GM19395 (cell line): ENCODE measurements around the gene CHN2.
A peak's percentile ranks its signal among the peaks of the same experiment; 100 is the strongest.

Source experiments
- ATAC-seq: cut with Tn5 transposase; IDR thresholded peaks from one replicate; pipeline ENCODE4 v1.9.1; 2021; ENCODE audit warnings: mild to moderate bottlenecking, moderate library complexity; ENCODE audit not compliant: unreplicated experiment

Gene CHN2

DNA sequence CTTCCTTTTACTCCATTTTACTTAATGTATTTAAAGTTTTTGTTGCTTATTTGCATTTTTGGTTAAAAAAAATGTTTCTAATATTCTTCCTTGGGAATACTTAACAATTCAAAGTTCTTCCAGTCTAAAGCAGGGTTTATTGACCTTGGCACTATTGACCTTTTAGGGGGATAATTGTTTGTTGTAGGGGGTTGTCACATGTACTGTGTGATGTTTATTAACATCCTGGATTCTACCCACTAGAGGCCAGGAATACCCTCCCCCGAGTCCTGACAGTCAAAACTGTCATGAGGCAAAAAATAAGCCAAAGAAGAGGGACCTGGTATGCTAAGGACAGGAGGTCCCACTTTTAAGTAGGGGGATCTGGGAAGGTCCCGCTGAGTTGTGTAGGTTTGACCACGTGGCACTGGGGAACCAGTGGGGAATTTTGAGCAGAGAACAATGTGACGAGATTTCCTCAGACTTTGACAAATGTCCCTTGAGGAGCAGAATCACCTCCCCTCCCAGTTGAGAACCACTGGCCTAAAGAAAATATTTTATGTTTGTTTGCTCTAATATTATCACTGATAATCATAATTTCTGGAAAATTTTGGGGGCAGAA is 190.7 kb downstream of the CHN2 start:
- ATAC-seq: no peak

DNA sequence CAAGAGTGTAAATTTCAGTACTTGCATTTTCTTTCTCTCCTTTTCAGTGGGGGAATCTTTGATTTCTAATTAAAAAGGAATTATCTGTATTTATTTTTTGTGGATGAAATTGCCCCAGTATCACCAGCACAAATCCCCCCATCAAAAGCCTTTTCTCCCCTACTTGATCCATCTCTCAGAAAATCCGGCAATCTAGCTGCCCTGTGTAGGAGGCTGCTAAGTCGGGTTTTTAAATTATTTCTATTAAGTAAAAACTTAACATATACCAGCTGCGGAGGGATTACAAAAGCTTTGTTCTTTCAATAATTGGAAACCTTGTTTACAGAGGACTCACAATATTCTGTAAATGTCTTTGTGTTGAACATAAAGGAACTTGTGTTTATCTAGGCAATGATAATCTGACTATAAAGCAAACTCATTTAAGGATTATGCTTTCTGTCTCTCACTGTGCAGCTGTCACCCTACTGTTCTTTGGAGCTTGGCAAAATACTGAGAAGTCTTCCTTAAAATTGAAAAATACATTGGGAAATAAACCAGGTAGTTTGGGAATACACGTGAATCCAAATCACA is 191.7 kb downstream of the CHN2 start:
- ATAC-seq: no peak

DNA sequence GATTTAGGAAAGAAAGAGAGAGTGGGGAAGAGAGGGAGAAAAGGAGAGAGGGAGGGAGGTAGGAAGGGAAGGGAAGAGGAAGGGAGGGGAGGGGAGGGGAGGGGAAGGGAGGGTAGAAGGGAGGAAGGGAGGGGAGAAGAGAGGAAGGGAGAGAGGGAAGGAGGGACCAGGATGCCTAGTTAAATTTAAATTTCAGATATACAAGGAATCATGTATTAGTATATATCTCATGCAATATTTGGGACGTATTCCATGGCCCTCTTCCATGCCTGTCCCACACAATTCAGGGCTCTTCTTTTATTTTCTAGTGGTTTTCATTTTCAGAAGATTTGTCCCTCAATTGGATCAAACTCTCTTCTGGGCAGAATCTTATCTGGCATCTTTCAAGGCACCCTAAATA is 196.7 kb downstream of the CHN2 start:
- no peak for ATAC-seq

DNA sequence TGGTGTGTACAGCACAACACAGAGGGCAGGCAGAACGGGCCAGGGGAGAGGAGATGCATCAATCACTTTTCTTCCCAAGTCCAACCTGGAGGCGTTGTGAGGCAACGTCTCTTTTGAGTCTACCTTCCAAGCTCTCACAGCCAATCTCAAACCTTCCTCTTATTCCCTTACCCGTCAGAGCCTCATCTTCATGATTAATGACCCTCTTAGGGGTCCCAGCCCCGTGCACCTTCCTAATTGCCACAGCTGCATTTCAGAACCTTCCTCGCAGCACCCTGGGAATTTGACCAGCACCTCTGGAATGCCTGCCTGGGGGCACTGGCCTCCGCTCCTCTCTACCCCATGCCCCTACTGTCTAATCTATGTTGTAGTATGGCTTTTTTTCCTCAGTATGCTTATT is 199.7 kb downstream of the CHN2 start:
- ATAC-seq: no peak

DNA sequence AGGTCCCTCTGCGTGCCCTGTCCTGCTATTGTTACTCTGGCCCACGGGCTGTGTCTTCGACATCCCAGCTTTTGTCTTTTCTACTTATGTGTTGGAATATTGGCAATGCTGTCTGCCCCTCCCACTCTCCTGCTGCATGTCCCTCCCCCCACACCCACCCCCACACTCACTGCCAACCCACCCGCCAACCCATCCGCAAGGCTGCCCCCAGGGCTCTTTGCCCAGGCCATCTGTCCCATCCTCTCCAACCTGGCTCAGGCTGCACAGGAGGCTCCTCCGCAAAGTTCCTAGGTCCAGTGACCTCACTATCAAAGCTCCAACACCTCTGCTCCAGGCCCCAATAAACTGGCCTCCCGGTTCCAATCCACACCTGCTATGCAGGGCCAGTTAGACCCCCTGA is 202.0 kb downstream of the CHN2 start:
- ATAC-seq: no peak

DNA sequence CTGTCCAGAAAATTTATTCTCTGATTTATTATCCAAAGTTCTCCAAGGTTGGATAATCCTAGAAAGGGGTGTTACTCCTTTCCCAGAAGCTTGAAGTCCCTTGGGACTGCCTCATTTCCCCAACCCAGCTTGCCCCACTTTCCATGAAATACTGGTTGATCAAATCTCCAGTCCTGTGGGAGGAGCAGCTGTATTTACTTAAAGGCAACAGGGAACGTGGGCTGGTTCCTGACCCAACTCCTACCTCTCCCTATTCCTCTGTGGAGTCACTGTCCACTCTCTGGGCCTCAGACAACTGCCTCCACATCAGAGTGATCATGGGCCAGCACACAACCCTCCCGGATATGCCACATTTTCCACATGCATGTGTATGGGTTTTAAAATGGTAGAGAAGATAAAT is 202.8 kb downstream of the CHN2 start:
- ATAC-seq: no peak

DNA sequence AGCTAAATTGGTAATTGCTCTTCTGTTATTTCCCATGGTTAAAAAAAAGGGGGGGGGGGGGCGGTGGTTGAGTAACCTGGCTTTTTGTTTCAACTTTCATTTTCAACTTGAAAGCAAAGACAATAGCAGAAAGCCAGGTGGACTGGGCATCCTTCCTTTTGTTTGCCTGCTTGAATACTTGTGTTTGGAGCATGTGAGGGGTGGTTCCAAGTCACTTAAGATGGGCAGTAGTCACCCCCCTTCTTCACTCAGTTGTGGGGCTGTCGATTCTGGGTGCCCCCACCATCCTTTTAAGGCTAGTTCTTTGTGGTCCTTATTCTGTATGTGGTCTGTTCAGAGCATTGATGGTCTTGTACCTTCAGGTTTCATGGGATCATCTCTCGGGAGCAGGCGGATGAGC is 203.4 kb downstream of the CHN2 start:
- ATAC-seq: no peak

DNA sequence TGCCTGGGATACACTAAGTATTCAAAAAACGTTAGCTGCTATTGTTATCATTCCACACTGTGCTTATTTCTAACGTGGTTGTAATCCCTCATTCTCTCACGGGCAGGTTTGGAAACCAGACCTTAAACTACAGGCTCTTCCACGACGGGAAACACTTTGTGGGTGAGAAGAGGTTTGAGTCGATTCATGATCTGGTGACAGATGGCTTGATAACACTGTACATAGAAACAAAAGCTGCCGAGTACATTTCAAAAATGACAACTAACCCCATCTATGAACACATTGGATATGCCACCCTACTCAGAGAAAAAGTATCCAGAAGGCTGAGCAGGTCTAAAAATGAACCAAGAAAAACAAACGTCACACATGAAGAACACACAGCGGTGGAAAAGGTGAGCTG is 205.9 kb downstream of the CHN2 start:
- no peak for ATAC-seq

DNA sequence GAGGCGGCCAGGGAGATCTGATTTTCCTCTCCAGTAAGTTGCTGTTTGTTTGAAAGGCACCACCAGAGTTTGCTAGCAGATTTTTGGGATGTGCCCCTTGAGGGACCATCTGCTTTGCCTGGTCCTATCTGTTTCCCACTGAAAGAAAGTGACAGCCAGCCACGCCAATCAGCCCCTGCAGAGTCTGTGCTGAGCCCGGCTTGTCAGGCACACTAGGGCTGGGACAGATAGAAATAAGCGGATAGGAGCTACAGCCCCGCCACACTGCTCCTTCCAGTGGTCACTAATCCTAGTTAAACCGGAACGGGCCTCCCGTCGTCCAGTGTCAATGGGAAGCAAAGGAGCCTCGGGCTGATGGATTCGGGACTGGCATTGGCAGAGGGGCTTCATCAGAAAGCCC is 207.2 kb downstream of the CHN2 start:
- ATAC-seq: no peak

DNA sequence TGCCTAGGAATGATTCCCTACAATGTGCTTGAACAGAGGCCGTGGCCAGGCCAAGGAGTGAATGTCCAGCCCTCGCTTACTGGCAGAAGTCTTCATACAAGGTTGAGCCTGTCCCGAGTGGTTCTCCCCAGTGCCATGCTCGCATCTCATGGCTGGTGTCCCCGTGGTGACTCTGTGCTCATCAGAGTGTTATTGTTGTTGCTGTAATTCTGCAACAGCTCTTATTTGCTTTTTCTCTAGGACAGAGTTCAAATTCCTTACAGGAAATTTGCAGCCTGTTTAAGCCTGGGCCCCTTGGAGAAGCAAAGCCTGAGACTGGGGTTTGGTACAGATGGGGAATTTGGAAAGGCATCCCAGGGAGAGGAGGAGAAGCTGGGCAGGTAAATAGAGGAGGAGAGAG is 211.3 kb downstream of the CHN2 start:
- ATAC-seq: no peak

DNA sequence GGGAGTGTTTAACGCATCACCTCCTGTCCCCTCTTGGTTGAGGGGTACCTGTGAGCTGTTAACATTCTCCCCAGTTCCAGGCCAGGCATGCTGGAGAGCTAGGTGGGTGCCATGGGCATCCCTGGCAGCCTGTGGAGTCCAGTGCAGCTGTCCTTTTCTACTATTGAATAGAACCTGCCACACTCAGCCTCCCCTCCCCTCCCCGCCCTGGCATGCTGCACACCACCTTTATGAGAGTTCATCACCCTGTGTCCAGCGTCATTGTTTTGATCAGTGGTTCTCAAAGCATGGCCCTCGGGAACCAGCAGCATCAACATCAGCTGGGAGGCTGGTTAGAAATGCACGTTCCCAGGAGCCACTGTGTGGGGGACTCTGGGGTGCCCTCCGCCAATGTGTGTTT is 211.8 kb downstream of the CHN2 start:
- ATAC-seq: no peak

DNA sequence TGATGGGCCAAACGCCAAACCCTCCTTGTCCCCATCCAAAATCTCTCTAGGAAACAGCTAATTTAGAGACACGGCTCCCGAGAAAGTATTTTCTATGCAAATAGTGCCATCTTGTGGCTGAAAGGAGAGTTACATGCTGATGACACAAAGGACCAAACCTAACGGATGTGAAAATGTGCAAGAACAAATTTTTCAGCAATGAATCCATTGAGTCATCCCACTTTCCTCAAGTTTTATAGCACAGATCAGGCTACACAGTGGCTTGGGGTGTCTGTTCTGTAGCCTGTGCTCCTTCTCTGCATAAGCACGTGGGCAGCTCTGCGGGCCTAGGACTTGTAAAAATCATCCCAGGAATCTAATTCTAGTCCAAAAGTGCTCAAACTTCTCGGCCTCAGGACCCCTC is 214.3 kb downstream of the CHN2 start:
- peak; percentile 67 for ATAC-seq

DNA sequence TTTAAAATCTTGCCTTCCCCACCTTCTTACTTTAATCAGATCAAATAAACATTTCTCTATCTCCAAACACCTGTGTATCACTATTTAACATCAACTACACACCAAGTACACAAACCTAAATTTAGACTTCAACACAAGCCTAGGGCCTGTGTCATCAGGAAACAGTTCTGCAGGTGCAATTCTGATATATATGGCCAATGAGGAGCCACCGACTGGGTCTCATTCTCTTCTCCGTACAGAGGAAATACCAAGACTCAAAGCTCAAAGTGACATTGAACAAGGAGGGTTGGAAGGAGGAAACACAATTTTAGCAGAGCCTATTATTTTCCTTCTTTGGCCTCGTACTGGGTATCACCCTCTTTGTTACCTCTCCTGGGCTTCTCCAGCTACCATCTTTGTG is 216.4 kb downstream of the CHN2 start:
- ATAC-seq: no peak

DNA sequence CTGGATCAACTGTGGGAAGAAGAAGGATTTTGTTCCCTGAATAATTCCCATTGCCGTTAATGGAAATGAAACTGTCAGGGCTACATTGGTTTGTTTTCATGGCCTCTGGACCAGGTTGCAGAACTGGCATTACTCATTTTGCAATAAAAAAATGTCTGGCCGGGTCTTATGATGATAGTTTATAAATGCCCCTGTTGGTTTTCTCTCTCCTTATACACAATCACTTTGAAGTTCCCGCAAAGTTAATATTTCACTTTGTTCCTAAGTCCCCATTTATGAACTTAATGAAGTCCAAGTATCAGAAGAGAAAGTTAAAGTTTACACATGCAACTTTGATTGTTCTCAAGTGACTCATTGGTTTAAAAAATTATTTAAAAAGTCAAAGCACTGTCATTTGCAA is 218.3 kb downstream of the CHN2 start:
- no peak for ATAC-seq

DNA sequence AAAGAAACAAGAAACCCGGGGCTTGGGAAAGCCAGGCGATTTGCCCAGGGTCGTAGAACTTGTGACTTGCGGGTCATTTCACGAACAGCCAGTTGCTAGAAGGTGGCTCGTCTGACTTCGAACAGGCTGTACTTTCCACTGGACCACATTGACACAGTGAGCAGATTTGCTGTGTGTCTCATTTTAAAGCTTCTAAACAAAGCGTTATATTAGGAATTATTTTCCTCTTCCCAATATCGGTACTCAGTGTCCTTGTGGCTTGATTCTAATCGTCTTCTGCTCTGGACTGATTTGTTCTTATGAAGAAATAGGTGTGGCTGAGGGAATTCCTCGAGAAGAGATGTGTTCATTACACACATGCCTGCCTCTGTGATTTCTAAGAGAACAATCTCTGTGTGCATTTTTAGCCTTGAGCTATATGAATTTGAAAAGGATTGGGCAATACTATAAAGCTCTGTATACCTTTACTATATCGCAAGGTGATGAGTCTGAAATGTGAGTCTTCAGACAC is 219.1 kb downstream of the CHN2 start:
- no peak for ATAC-seq

DNA sequence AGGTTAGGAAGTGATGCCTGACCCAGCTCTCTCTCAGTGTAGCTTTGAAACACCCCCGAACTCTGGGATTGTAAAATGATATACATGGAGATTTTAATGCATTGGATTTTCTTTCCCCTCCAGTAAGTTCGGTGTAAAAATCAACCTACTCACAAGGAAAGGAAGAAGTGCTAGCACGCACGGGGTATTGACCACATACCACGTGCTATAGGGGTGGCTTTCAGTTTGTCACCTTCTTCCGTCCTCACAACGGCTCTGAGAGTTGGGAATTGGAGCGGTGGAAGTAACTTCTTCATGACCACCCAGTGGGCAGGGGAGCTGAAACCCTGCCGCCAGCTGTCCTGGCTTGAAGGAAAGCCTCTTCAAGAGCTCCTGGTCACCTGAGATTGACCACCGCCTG is 219.6 kb downstream of the CHN2 start:
- ATAC-seq: no peak

DNA sequence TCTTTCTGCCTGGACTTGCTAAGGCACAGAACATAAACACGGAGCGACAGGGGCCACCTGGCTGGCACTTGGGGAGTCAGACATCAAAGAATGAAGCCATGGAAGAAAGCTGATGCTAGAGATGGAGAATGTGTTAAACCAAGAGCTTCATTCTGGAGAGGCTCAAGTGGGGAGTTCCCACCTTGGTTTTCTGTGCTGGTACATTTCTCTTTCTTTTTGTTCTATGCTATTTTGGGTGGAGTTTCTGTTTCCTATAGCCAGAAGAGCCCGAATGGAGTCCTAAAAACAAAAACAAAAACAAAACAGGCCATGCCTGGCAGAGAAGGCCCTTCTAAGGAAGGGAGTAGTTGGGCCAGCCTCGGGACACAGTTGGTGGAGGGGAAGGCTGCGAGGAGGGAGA is 220.6 kb downstream of the CHN2 start:
- no peak for ATAC-seq

DNA sequence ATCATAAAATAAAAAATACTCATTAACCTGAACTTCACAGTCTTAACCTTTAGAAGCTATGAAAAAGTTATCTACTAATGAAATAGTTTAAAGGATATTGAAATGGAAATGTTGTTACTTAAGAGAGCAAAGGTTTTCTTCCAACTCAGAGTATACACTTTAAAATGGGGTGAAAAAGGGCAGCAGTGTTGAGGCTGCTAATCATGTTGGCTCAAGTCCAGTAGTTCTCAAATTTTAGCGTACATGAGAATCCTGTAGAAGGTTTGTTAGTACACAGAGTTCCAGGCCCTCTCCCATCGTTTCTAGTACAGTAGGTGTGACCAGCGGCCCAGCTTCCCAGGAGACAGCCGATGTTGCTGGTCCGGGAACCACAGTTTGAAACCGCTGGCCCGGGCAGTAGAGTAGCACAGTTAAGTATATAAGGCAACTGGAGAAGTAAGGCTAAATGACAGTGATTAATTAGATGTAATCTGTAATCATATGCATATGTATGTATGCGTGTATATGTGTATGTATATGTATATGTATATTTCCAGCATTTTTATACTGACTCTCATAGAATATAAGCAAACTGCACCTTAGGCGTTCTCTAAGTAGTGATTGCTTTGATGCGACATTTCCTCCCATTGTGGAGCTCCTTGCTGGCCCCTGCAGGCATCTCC is 221.8 kb downstream of the CHN2 start:
- ATAC-seq: no peak

DNA sequence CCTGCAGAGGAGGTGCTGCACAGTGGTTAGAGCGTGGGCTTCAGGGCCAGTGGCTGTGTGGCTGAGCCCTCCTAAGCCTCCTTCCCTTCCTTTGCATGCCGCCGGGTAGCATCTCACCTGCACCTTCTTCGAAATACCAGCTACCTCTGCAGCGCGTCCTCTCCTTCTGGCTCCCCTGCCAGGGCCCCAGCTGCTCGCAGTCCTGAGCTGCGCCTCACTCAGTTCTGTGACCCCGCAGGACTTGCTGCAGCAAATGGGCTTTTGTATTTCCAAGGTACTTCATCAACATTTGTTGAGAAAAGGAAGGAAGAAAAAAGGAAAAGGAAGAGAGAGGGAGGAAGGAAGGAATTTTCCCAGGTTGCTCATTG is 222.3 kb downstream of the CHN2 start:
- no peak for ATAC-seq

DNA sequence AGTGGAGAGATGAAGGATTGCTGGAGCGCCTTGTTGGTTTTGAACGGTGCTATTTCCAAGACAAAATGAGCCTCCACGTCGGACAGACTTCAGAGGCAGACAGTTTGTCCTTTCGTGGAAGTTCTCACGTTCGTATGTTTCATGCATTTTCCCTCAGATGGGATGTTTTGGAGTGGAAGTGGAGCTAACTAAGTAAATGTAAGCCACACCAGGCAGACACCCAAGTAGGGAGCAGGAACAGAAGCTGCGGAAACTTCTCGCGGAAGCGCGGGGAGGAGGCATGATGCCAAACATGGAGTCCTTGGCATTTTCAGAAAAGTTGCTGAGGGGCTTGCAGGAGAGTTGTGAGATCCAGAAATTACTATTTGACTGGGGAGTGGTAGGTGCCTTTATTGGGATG is 223.5 kb downstream of the CHN2 start:
- ATAC-seq: no peak

DNA sequence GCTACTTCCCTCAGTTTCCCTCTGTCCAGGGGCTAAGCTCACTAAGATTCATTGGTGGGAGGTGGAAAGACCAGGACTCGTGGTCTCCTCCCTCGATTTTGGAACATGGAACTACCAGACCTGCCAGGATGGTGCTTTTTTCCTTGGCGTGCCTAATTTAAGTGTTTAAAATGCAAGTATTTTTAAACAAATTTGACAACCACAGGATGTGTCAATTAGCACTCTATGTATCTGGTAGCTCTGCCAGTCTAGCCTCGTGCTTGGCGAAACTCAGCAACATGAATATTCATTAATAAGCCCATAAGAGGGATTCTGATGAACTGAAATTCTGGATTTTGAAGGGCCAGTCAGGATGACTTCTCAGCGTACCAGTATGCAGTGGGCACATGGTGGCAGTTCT is 224.1 kb downstream of the CHN2 start:
- ATAC-seq: no peak

DNA sequence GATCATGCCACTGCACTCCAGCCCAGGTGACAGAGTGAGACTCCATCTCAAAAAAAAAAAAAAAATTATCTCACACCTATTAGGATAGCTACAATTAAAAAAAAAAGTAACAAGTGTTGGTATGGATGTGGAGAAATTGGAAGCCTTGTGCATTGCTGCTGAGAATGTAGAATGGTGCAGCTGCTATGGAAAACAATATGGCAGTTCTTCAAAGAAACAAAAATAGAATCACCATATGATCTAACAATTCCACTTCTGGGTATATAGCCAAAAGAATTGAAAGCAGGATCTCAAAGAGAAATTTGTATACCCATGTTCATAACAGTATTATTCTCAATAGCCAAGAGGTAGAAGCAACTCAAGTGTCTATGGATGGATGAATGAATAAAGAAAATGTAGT is 225.4 kb downstream of the CHN2 start:
- ATAC-seq: no peak
